A549 (cell line): ENCODE results near the gene MBNL2. TPM values are rescaled to one million over a fixed set of nuclear protein-coding genes. Genes with fewer than 3 reads are reported as not detected.

Source experiments
- ATAC-seq, 2 experiments: fragments of 200-7000 bp in 1 of 2; fragments of >200 bp in 1 of 2; cut with Nextera tagmentation in 1 of 2; cut with Tn5 transposase in 1 of 2; 3 replicates each; pipeline versions ENCODE4 v1.8.0 to v1.9.1; 2018 to 2020; ENCODE audit warnings: mild to moderate bottlenecking in 1 of 2, moderate library complexity in 1 of 2
- CTCF ChIA-PET: fragments of 300-600 bp; sonication (Branson Sonifier 250); formaldehyde crosslinking; extraction: SDS; loops from one replicate; lab custom pipeline; 2021; ENCODE audit warnings: antibody characterized with exemption, inconsistent platforms; lab: Yijun Ruan, JAX
- POLR2A ChIA-PET: fragments of 350-600 bp; formaldehyde crosslinking; extraction: SDS; loops from one replicate; lab custom pipeline; 2021; ENCODE audit warnings: antibody characterized with exemption, inconsistent platforms; lab: Yijun Ruan, JAX
- DNase-seq, 2 experiments: peaks; one replicate each; pipeline versions ENCODE4 v3.0.0 to v3.0.0-alpha.2; 2011 to 2016; ENCODE audit warnings: low read depth in 1 of 2, low spot score in 1 of 2
- FAIRE-seq: peaks from 2 replicates; lab custom pipeline; 2011; peaks lifted over from hg19 to GRCh38; lab: Jason Lieb, UNC
- H3K27ac ChIP-seq, 2 experiments: fragments of >200 bp; sonication (Bioruptor Twin); formaldehyde crosslinking; 3 replicates each; pipeline ENCODE4 v1.5.1; 2016 to 2017
- H3K4me1 ChIP-seq: fragments of >200 bp; sonication (Bioruptor Twin); formaldehyde crosslinking; 3 replicates; pipeline ENCODE4 v1.6.1; 2016
- H3K4me2 ChIP-seq: fragments of >200 bp; sonication (Bioruptor Twin); formaldehyde crosslinking; 3 replicates; pipeline ENCODE4 v1.6.1; 2016
- H3K4me3 ChIP-seq: fragments of >200 bp; sonication (Bioruptor Twin); formaldehyde crosslinking; 3 replicates; pipeline ENCODE4 v1.5.1; 2016
- H3K9me3 ChIP-seq: fragments of >200 bp; sonication (Bioruptor Twin); formaldehyde crosslinking; 3 replicates; pipeline ENCODE4 v1.6.1; 2016
- BHLHE40 ChIP-seq: IDR thresholded peaks from 2 replicates; pipeline ENCODE4 v1.6.1; 2012; ENCODE audit warnings: low read depth, low read length, inconsistent platforms
- CBX8 ChIP-seq: fragments of 200-600 bp; sonication (generic); IDR thresholded peaks from 2 replicates; pipeline ENCODE4 v1.6.1; 2016
- CHD2 ChIP-seq: fragments of 150-350 bp; IDR thresholded peaks from 2 replicates; pipeline ENCODE4 v1.6.1; 2014; ENCODE audit warnings: low read length; ENCODE audit not compliant: partially characterized antibody
- EP300 ChIP-seq, 2 experiments: fragments of >200 bp; sonication (Bioruptor Twin); formaldehyde crosslinking; IDR thresholded peaks; 2 replicates in 1 of 2; 3 replicates in 1 of 2; pipeline ENCODE4 v1.6.1; 2016 to 2017
- FOSL2 ChIP-seq, 2 experiments: fragments of 450-650 bp in 1 of 2; fragments of >200 bp in 1 of 2; sonication (Bioruptor Twin) in 1 of 2; formaldehyde crosslinking; IDR thresholded peaks; 2 replicates each; pipeline versions ENCODE4 v1.5.0 to v1.6.1; 2016 to 2020; ENCODE audit warnings: mild to moderate bottlenecking in 1 of 2, moderate library complexity in 1 of 2
- KDM5A ChIP-seq: fragments of 200-600 bp; sonication (generic); IDR thresholded peaks from 2 replicates; pipeline ENCODE4 v1.6.1; 2016; ENCODE audit warnings: antibody characterized with exemption, mild to moderate bottlenecking
- MAFK ChIP-seq: fragments of 450-650 bp; IDR thresholded peaks from 2 replicates; pipeline ENCODE4 v1.6.1; 2014; ENCODE audit not compliant: partially characterized antibody
- NFE2L2 ChIP-seq: fragments of 150-350 bp; conservative IDR thresholded peaks from 2 replicates; pipeline ENCODE4 v1.6.1; 2014; ENCODE audit warnings: low read length
- NPAS2 ChIP-seq: fragments of 250-450 bp; sonication (Bioruptor Pico); IDR thresholded peaks from 2 replicates; pipeline ENCODE4 v1.8.0; 2022; ENCODE audit warnings: mild to moderate bottlenecking, moderate library complexity, borderline replicate concordance
- POLR2A ChIP-seq: IDR thresholded peaks from 2 replicates; pipeline ENCODE4 v1.6.1; 2012; ENCODE audit warnings: mild to moderate bottlenecking, low read length
- POLR2AphosphoS2 ChIP-seq: conservative IDR thresholded peaks from 2 replicates; pipeline ENCODE4 v1.6.1; 2012; ENCODE audit warnings: low read length, improper control_type of control experiment, inconsistent platforms
- RARB ChIP-seq: fragments of 250-450 bp; sonication (Bioruptor Pico); IDR thresholded peaks from 2 replicates; pipeline ENCODE4 v1.8.0; 2021; ENCODE audit warnings: mild to moderate bottlenecking, moderate library complexity
- TFCP2L1 ChIP-seq: fragments of 250-450 bp; sonication (Bioruptor Pico); IDR thresholded peaks from 2 replicates; pipeline ENCODE4 v1.5.0; 2021; ENCODE audit warnings: mild to moderate bottlenecking
- ZC3H11A ChIP-seq: fragments of 450-650 bp; IDR thresholded peaks from 2 replicates; pipeline ENCODE4 v1.6.1; 2014; ENCODE audit warnings: antibody characterized with exemption, mild to moderate bottlenecking
- ZFP36 ChIP-seq: fragments of 450-650 bp; IDR thresholded peaks from 2 replicates; pipeline ENCODE4 v1.6.1; 2014; ENCODE audit warnings: borderline replicate concordance; ENCODE audit not compliant: partially characterized antibody
- WGBS: methylation state at CpG from one replicate; pipeline ENCODE4 v1.1.6; 2017; ENCODE audit errors: missing lambda C conversion rate; 5-methylcytosine and 5-hydroxymethylcytosine counted together
- polyA plus RNA-seq, 4 experiments: library from polyadenylated mRNA; depleted of rRNA in 3 of 4; stranded (reverse); fragments of >200 nt; fragmentation: RNase III in 1 of 4; extraction: RNeasy Plus Mini Kit Qiagen cat#74134 plus additional on column Dnase treatment in 1 of 4; gene quantifications; 2 replicates in 3 of 4; 3 replicates in 1 of 4; pipeline ENCODE4 v1.2.3, GENCODE V29; 2011 to 2017
- TF ChIP-seq, protein P1 (sequence below): IDR thresholded peaks from 2 replicates; pipeline ENCODE4 v1.6.1; 2012; ENCODE audit warnings: low read depth, borderline replicate concordance
- TF ChIP-seq, protein P2 (sequence below): fragments of 250-450 bp; sonication (Bioruptor Pico); IDR thresholded peaks from 2 replicates; pipeline ENCODE4 v1.5.0; 2021; ENCODE audit warnings: mild to moderate bottlenecking, moderate library complexity, borderline replicate concordance
- TF ChIP-seq, protein P3 (sequence below): fragments of 150-350 bp; IDR thresholded peaks from 2 replicates; pipeline ENCODE4 v1.6.1; 2014; ENCODE audit warnings: low read depth, mild to moderate bottlenecking, low read length
- TF ChIP-seq, protein P4 (sequence below): IDR thresholded peaks from 2 replicates; pipeline ENCODE4 v1.6.1; 2012
- TF ChIP-seq, protein P5 (sequence below): fragments of 250-450 bp; sonication (Bioruptor Pico); IDR thresholded peaks from 2 replicates; pipeline ENCODE4 v1.5.0; 2020; ENCODE audit warnings: low read depth, mild to moderate bottlenecking, moderate library complexity
- TF ChIP-seq, protein P6 (sequence below): fragments of >200 bp; sonication (Bioruptor Twin); formaldehyde crosslinking; IDR thresholded peaks from 2 replicates; pipeline ENCODE4 v1.6.1; 2016

MBNL2 gene
- polyA plus RNA-seq, 2 of the 4 experiments (the other 2 are of a cell fraction), result 18.7 to 20.6 TPM

DNA sequence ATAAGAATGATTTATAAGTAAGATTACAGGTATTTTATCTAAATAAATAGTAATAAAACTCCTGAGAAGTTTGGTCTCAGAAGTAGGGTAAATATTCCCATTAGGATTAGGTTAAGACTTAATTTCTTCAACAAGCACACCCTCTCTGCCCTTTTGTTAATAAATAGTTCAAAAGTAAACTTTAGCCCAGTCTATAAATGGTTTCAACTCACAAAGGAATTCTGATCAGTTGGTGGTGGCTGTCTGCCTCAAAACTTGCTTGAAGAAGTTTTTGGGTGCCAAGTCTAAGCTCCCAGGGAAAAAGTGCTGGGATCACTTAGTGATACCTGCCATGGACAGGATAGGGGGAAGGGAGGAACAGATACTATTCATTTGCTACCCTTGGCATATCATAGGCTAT, 22.9 kb downstream of the MBNL2 start (continued):
- TF ChIP-seq, protein P1, sequence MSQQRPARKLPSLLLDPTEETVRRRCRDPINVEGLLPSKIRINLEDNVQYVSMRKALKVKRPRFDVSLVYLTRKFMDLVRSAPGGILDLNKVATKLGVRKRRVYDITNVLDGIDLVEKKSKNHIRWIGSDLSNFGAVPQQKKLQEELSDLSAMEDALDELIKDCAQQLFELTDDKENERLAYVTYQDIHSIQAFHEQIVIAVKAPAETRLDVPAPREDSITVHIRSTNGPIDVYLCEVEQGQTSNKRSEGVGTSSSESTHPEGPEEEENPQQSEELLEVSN, result no peak
- TF ChIP-seq EP300 (IDR thresholded peaks at IDR 0.05) (no peak), KDM5A (no peak)

DNA sequence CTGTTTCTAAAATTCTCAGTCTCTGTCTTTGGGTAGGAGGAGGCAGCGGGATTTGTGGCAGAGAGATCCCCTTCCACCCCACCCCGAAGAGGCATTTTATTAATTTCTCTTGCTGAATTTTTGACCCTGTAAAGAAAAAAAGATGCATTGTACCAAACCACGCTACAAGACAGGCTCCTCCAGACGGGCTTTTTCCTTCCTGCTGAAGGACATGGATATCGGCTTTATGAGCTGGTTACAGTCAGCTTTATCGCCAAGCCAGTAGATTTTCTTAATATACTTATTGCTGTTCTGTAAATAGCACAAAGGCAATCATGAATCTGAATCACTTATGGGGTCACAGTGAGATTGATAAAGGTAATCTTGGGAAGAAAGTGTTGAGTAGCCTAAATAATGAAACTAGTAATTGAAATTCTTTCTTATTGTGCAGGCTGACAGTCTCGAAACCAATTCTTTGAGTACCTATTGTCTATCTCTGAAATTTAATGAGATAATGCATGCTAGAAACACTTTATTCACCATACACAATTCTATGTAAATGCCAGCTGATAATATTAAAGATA, 24.5 kb downstream of the MBNL2 start:
- Histone ChIP-seq H3K9me3 (no peaks in the 10 kb centered on the region), H3K4me2 (no peak overlapping the region), H3K4me1 (peaks cover 74% of the 10 kb centered on the region), H3K27ac (peak overlapping the region in 1 of 2 experiments; percentile 39; a peak in 1 of 6 replicates), H3K4me3 (no peak overlapping the region)
- 89% methylated on average over 7 of the region's 7 CpGs for WGBS
- ATAC-seq, result no peak
- FAIRE-seq, result no peak
- CTCF ChIA-PET, result no interaction called here
- no peak for DNase-seq
- TF ChIP-seq MAFK (no peak), NPAS2 (CRISPR knock-in tag) (no peak), NFE2L2 (no peak), ZFP36 (no peak), ZC3H11A (no peak), CHD2 (no peak), EP300 (IDR thresholded peaks at IDR 0.05) (no peak), BHLHE40 (no peak), POLR2AphosphoS2 (no peak), POLR2A (no peak), CBX8 (no peak), FOSL2 (IDR thresholded peaks at IDR 0.05) (no peak), FOSL2 (CRISPR knock-in tag; IDR thresholded peaks at IDR 0.05) (no peak), TFCP2L1 (CRISPR knock-in tag) (no peak), RARB (CRISPR knock-in tag) (no peak)
- TF ChIP-seq, protein P2, sequence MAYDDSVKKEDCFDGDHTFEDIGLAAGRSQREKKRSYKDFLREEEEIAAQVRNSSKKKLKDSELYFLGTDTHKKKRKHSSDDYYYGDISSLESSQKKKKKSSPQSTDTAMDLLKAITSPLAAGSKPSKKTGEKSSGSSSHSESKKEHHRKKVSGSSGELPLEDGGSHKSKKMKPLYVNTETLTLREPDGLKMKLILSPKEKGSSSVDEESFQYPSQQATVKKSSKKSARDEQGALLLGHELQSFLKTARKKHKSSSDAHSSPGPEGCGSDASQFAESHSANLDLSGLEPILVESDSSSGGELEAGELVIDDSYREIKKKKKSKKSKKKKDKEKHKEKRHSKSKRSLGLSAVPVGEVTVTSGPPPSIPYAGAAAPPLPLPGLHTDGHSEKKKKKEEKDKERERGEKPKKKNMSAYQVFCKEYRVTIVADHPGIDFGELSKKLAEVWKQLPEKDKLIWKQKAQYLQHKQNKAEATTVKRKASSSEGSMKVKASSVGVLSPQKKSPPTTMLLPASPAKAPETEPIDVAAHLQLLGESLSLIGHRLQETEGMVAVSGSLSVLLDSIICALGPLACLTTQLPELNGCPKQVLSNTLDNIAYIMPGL (CRISPR knock-in tag), result no peak
- TF ChIP-seq, protein P3, sequence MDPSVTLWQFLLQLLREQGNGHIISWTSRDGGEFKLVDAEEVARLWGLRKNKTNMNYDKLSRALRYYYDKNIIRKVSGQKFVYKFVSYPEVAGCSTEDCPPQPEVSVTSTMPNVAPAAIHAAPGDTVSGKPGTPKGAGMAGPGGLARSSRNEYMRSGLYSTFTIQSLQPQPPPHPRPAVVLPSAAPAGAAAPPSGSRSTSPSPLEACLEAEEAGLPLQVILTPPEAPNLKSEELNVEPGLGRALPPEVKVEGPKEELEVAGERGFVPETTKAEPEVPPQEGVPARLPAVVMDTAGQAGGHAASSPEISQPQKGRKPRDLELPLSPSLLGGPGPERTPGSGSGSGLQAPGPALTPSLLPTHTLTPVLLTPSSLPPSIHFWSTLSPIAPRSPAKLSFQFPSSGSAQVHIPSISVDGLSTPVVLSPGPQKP, result no peak
- TF ChIP-seq, protein P4, sequence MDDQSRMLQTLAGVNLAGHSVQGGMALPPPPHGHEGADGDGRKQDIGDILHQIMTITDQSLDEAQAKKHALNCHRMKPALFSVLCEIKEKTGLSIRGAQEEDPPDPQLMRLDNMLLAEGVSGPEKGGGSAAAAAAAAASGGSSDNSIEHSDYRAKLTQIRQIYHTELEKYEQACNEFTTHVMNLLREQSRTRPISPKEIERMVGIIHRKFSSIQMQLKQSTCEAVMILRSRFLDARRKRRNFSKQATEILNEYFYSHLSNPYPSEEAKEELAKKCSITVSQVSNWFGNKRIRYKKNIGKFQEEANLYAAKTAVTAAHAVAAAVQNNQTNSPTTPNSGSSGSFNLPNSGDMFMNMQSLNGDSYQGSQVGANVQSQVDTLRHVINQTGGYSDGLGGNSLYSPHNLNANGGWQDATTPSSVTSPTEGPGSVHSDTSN, result no peak
- TF ChIP-seq, protein P5, sequence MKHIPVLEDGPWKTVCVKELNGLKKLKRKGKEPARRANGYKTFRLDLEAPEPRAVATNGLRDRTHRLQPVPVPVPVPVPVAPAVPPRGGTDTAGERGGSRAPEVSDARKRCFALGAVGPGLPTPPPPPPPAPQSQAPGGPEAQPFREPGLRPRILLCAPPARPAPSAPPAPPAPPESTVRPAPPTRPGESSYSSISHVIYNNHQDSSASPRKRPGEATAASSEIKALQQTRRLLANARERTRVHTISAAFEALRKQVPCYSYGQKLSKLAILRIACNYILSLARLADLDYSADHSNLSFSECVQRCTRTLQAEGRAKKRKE, result no peak
- TF ChIP-seq, protein P1, result no peak
- TF ChIP-seq, protein P6, sequence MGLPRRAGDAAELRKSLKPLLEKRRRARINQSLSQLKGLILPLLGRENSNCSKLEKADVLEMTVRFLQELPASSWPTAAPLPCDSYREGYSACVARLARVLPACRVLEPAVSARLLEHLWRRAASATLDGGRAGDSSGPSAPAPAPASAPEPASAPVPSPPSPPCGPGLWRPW, result no peak
- POLR2A ChIA-PET, result no interaction called here
